C4-2B (cell line): Measurements from ENCODE around the gene RPTOR.

ENCODE experiments used
- CTCF ChIP-seq: fragments of 450-650 bp; conservative IDR thresholded peaks from 2 replicates; pipeline ENCODE4 v1.5.1; 2017; ENCODE audit warnings: mild to moderate bottlenecking
- ZFX ChIP-seq: fragments of 450-650 bp; IDR thresholded peaks from 2 replicates; pipeline ENCODE4 v1.6.1; 2017

GRCh38 chr17:80523054-80523744 is 21.4 kb upstream of the RPTOR start:
- no peak for TF ChIP-seq CTCF
- no peak for TF ChIP-seq ZFX
